Stomach (tissue), 4 donors: ENCODE measurements around the gene KANTR.

Experiments used
- EP300 ChIP-seq: sonication (generic); formaldehyde crosslinking; IDR thresholded peaks from one replicate; pipeline ENCODE4 v1.6.1; 2017; ENCODE audit warnings: antibody characterized with exemption
- POLR2A ChIP-seq, 4 donors: fragments of 450-650 bp; IDR thresholded peaks; one replicate each; pipeline ENCODE4 v1.6.1; 2016; ENCODE audit warnings: antibody characterized with exemption in 4 of 4, control low read depth in 2 of 4, mild to moderate bottlenecking in 1 of 4, moderate library complexity in 1 of 4
- POLR2AphosphoS5 ChIP-seq, 3 donors: sonication (generic); formaldehyde crosslinking; IDR thresholded peaks; one replicate each; pipeline ENCODE4 v1.6.1; 2016; ENCODE audit warnings: antibody characterized with exemption in 3 of 3
- TF ChIP-seq, protein P1 (sequence below), 7 experiments: fragments of 450-650 bp in 4 of 7; fragments of 200-600 bp in 3 of 7; sonication (generic) in 3 of 7; IDR thresholded peaks; one replicate each; pipeline ENCODE4 v1.5.1; 2016 to 2019; ENCODE audit warnings: antibody characterized with exemption in 7 of 7, control low read depth in 2 of 7, mild to moderate bottlenecking in 1 of 7

DNA sequence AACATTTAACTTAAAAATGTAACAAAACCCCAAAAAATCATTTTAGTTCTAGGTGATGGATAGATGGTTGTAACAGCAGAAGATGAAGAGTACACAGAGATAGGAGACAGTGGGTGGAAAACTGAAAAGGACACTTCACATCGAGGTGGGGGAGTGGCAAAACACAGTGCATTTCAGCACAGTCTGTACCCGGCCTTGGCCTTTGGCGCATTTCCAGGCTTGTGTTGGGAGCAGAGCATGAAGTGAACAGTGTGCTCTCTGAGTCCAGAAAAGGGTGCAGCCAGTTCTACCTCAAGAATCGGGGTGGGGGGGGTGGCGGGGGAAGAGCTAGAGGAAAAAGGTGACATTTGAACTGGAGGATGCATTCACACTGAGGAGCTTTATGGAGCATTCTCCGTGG is 7.5 kb upstream of the KANTR start:
- TF ChIP-seq POLR2AphosphoS5 (IDR thresholded peaks at IDR 0.05) = peak in 1 of 3 donors; percentile 3
- TF ChIP-seq EP300 = no peak
- TF ChIP-seq, protein P1, sequence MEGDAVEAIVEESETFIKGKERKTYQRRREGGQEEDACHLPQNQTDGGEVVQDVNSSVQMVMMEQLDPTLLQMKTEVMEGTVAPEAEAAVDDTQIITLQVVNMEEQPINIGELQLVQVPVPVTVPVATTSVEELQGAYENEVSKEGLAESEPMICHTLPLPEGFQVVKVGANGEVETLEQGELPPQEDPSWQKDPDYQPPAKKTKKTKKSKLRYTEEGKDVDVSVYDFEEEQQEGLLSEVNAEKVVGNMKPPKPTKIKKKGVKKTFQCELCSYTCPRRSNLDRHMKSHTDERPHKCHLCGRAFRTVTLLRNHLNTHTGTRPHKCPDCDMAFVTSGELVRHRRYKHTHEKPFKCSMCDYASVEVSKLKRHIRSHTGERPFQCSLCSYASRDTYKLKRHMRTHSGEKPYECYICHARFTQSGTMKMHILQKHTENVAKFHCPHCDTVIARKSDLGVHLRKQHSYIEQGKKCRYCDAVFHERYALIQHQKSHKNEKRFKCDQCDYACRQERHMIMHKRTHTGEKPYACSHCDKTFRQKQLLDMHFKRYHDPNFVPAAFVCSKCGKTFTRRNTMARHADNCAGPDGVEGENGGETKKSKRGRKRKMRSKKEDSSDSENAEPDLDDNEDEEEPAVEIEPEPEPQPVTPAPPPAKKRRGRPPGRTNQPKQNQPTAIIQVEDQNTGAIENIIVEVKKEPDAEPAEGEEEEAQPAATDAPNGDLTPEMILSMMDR (IDR thresholded peaks at IDR 0.05) = no peak
- TF ChIP-seq POLR2A (IDR thresholded peaks at IDR 0.05) = no peak
